GM19438 (cell line): Measurements from ENCODE around the gene CDK4.

ENCODE experiments used
- ATAC-seq: cut with Tn5 transposase; IDR thresholded peaks from one replicate; pipeline ENCODE4 v1.9.1; 2021; ENCODE audit warnings: low read depth; ENCODE audit not compliant: unreplicated experiment

The CDK4 gene

GRCh38 chr12:57741413-57741789, 10.7 kb downstream of the CDK4 start:
- ATAC-seq: no peak

DNA sequence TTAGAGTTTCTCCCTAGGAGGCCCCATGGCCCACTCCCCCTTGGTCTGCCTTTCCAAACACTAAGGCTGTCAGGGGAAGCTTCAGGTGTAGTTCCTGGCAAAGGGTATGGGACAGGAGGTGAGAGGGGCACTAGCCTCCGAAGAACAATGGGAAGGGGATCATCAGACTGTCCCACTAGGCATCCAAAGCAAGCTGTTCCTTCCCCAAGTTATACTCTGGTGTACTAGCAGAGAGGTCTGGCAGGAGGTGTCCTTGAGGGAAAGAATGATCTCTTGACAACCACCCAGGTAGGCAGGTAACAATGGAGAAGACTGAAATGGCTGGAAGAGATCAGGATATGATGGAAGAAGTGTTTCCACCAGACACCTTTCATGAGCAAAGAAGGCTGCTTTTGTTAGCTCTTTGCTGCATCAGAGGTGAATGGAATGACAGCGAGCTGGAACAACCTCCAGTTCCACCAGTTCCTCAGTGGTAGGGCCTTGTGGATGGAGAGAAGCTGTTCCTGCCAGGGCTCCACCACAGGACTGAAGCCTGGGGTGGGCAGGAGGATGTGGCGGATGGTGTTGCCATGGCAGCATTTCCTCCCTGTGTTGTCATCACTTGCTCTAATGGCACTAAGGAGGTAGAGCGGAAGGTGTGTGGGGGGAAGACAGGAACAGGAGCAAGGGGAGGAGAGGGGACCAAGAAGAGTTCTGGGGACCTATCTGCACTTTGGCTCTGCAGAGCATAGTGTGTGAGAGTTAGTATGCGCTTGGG, 11.3 kb downstream of the CDK4 start:
- peak; percentile 42 for ATAC-seq

- ATAC-seq: no peak
Measured at GRCh38 chr12:57739914-57740538, 12.1 kb downstream of the CDK4 start.

DNA sequence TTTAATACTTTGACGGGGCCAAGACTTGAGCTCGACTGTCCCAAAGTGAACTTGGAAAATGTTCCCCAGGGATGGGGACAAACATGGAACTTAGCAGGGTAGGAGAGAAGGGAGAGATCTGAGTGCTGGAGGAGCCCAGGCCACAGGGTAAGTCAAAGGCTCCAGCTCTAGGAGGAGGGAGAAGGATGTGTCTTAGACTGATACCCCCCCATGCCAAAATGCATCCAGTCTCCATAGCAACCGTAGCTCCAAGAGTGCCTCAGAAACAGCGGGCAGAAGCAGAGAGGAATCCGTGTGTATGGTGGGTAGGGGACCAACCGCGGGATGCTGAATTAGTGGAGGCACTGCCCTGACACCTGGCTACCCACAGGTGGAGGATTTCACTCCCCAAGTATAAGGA, 12.7 kb downstream of the CDK4 start:
- no peak for ATAC-seq

GRCh38 chr12:57738661-57739237, 13.4 kb downstream of the CDK4 start, which contains the start of gene AGAP2:
Gene AGAP2 (minus strand): TSS chr12:57738742. CDS start chr12:57738246, 496 bp downstream.
- ATAC-seq: no peak

- ATAC-seq: no peak
Measured at GRCh38 chr12:57737467-57738460, 14.3 kb downstream of the CDK4 start.

DNA sequence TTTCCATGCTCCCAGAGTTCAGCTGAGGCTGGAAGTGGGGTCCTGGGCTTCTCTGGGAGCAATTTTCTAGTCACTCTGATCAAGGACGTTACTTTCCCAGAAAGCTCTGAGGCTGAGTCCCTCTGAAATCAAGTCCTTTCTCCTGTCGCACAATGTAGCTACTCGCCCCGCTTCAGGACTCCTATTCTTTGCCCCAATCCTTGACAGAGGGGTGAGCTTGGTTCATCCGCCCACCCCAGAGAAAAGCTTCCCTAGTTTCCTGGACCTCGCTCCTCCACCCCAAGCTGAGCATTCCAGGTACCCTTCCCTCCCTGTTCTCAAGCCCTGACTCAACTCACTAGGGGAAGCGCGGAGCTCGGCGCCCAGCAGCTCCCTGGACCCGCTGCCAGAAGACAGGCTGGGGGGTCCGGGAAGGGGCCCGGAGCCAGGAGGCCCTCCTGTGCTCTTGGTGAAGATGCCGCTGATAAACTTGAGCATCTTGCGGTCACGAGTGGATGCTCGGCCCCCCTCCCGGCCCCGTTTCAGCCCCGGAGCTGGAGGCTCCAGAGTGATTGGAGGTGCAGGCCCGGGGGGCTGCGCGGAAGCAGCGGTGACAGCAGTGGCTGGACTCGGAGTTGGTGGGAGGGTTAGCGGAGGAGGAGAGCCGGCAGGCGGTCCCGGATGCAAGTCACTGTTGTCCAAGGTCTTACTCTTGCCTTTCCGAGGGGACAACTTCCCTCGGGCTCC, 15.2 kb downstream of the CDK4 start:
- ATAC-seq: no peak

DNA sequence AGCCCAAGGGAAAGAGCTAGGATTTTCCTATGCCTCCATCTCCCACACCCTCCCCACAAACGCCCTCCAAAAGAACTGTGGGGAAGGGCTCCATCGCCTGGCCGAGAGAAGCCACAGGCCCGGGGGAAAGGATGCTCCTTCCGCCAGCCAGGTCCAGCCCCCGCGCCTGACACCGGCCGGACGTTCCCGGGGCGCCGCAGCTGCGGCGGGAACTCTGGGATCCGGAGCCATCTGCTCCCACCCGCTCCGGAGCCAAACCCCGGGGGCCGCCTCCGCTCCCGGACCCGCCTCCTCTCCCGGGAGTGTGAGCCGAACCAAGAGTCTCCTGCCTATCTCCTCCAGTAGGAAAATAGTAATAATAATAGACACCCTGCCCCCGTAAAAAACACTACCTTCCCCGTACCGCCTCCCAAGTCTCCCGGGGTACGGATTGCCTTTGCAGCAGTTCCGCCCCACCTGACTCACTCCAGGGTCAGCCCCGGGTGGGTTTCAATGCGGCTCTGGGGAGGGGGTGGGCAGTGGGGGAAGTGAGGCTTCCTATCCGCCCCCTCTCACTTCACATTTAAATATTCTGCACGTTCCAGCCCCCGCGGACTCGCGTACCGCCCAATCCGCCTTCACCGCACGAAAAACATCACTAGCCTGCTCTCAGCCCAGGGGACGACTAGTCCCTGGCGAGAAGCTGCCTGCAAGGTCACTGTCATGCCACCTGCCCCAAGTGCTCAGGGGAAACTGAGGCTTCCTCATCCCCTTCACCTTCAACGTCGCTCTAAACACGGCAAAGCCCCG, 16.0 kb downstream of the CDK4 start:
- no peak for ATAC-seq

- no peak for ATAC-seq
Measured at GRCh38 chr12:57735198-57735855, 16.8 kb downstream of the CDK4 start.

GRCh38 chr12:57734591-57734990, 17.5 kb downstream of the CDK4 start:
- ATAC-seq: no peak

GRCh38 chr12:57733928-57734327, 18.2 kb downstream of the CDK4 start:
- ATAC-seq: no peak

- no peak for ATAC-seq
Measured at GRCh38 chr12:57732726-57733593, 19.1 kb downstream of the CDK4 start.

DNA sequence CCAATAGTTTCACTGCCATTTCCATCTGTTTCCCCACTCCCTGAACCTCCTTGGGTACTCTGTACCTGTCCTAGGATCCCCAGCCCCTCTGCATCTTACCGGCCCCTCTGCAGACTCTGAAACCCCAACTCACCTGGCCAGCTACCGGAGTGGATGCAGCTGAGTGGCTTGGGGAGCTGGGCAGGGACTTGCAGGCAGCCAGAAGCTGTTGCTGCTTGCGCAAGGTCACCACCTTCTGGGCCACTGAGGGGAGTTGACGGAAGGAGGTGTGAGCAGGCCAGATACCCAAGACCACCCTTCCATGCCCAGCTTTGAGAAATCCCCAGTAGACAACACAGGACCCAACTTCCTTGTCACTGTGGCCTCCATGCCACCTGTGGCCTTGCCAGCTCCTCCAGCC, 19.8 kb downstream of the CDK4 start:
- ATAC-seq: no peak

- ATAC-seq: no peak
Measured at GRCh38 chr12:57731411-57732080, 20.6 kb downstream of the CDK4 start.

- ATAC-seq: no peak
Measured at GRCh38 chr12:57730336-57731067, 21.6 kb downstream of the CDK4 start.

DNA sequence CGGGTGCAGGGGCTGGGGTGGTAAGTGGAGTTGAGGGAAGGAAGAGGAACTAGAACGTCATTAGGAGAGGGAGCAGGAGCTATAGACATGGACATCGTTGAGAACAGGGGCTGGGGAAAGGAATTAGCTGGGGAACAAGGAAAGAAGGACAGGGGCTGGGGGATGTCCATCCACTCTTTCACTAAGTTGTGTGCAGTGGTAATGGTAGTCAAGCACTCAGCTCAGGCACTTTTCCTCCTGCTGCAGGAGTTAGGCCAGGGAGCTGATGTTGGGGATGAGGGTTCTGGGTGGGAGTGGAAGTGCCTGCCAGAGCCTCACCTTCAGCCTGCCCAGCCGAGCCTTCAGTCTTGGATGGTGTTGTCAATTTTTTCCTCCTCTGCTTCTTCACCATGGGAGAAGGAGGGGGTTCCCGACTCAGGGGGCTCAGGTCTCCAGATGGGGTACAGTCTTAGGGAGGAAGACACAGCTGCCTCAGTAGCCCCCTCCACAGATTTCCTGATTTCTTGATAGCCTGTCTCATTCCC, 22.7 kb downstream of the CDK4 start:
- no peak for ATAC-seq
